Uterus (tissue), 2 donors: Measurements from ENCODE around the gene NOS1.

Experiments used
- CTCF ChIP-seq, 4 experiments: fragments of 200-600 bp in 2 of 4; fragments of 450-650 bp in 2 of 4; sonication (generic) in 2 of 4; IDR thresholded peaks; one replicate each; pipeline ENCODE4 v1.5.1; 2016 to 2019; ENCODE audit warnings: antibody characterized with exemption in 4 of 4, mild to moderate bottlenecking in 2 of 4, moderate library complexity in 1 of 4
- POLR2A ChIP-seq, 2 donors: fragments of 450-650 bp; IDR thresholded peaks; one replicate each; pipeline ENCODE4 v1.6.1; 2016; ENCODE audit warnings: antibody characterized with exemption in 2 of 2, mild to moderate bottlenecking in 1 of 2, moderate library complexity in 1 of 2

GRCh38 chr12:117159674-117160073, 201.8 kb downstream of the NOS1 start:
- TF ChIP-seq CTCF (IDR thresholded peaks at IDR 0.05) (no peak), POLR2A (IDR thresholded peaks at IDR 0.05) (no peak)
